Stomach (tissue), 4 donors: ENCODE results near the gene ATG10.

Experiments used
- CTCF ChIP-seq, 7 experiments: fragments of 450-650 bp in 4 of 7; fragments of 200-600 bp in 3 of 7; sonication (generic) in 3 of 7; IDR thresholded peaks; one replicate each; pipeline ENCODE4 v1.5.1; 2016 to 2019; ENCODE audit warnings: antibody characterized with exemption in 7 of 7, control low read depth in 2 of 7, mild to moderate bottlenecking in 1 of 7
- POLR2AphosphoS5 ChIP-seq, 3 donors: sonication (generic); formaldehyde crosslinking; IDR thresholded peaks; one replicate each; pipeline ENCODE4 v1.6.1; 2016; ENCODE audit warnings: antibody characterized with exemption in 3 of 3

- TF ChIP-seq CTCF (IDR thresholded peaks at IDR 0.05) (no peak), POLR2AphosphoS5 (IDR thresholded peaks at IDR 0.05) (no peak)
Measured at GRCh38 chr5:82046276-82046647, 74.4 kb downstream of the ATG10 start.
